Esophagus squamous epithelium (tissue), 4 donors: Measurements from ENCODE around the gene AKAP14.

Experiments
- CTCF ChIP-seq, 6 experiments: fragments of 450-650 bp in 4 of 6; fragments of 200-600 bp in 2 of 6; sonication (generic) in 2 of 6; IDR thresholded peaks; one replicate each; pipeline ENCODE4 v1.5.1; 2016 to 2019; ENCODE audit warnings: antibody characterized with exemption in 6 of 6, mild to moderate bottlenecking in 4 of 6, moderate library complexity in 4 of 6
- POLR2A ChIP-seq, 4 donors: fragments of 450-650 bp; IDR thresholded peaks; one replicate each; pipeline ENCODE4 v1.6.1; 2017; ENCODE audit warnings: antibody characterized with exemption in 4 of 4, mild to moderate bottlenecking in 4 of 4, moderate library complexity in 3 of 4

GRCh38 chrX:119954374-119954773 lies 58.7 kb downstream of the AKAP14 start:
- TF ChIP-seq CTCF (IDR thresholded peaks at IDR 0.05): no peak
- no peak for TF ChIP-seq POLR2A (IDR thresholded peaks at IDR 0.05)
